ENCODE results near the gene CEACAM18.
"Not testable (repeated sequence)": the region's sequence is repeated elsewhere in the genome, so short reads cannot be mapped to it uniquely, and the experiment has no call there.

The CEACAM18 gene

GRCh38 chr19:51456541-51457290 is 21.6 kb upstream of the CEACAM18 start:
- TF ChIP-seq POLR2A (IDR thresholded peaks at IDR 0.05; ENCODE audit: low read depth, low read length): no peak
- DNase-seq (ENCODE audit: insufficient read length, low spot score) (no peak), FAIRE-seq (no peak)

GRCh38 chr19:51457351-51458013 is 20.9 kb upstream of the CEACAM18 start:
- FAIRE-seq (no peak), DNase-seq (ENCODE audit: insufficient read length, low spot score) (no peak)
- no peak for TF ChIP-seq POLR2A (IDR thresholded peaks at IDR 0.05; ENCODE audit: low read depth, low read length)

- TF ChIP-seq POLR2A (IDR thresholded peaks at IDR 0.05; ENCODE audit: low read depth, low read length): no peak
- FAIRE-seq (no peak), DNase-seq (ENCODE audit: insufficient read length, low spot score) (no peak)
Observed at GRCh38 chr19:51458051-51458645, 20.2 kb upstream of the CEACAM18 start, which contains the start of gene SIGLEC8. Gene SIGLEC8, minus strand, starts transcription at chr19:51458454. Its CDS starts 67 bp downstream, at chr19:51458387.

GRCh38 chr19:51458899-51459505 is 19.3 kb upstream of the CEACAM18 start:
- TF ChIP-seq POLR2A (IDR thresholded peaks at IDR 0.05; ENCODE audit: low read depth, low read length): no peak
- no peak for DNase-seq (ENCODE audit: insufficient read length, low spot score)
- no peak for FAIRE-seq

GRCh38 chr19:51460164-51460992 is 18.0 kb upstream of the CEACAM18 start:
- TF ChIP-seq POLR2A (IDR thresholded peaks at IDR 0.05; ENCODE audit: low read depth, low read length): no peak
- DNase-seq (ENCODE audit: insufficient read length, low spot score) (no peak), FAIRE-seq (no peak)

- no peak for FAIRE-seq
- TF ChIP-seq POLR2A (IDR thresholded peaks at IDR 0.05; ENCODE audit: low read depth, low read length): no peak
Observed at GRCh38 chr19:51461723-51462161, 16.6 kb upstream of the CEACAM18 start.

GRCh38 chr19:51462276-51462675 is 16.1 kb upstream of the CEACAM18 start:
- no peak for TF ChIP-seq POLR2A (IDR thresholded peaks at IDR 0.05; ENCODE audit: low read depth, low read length)
- no peak for FAIRE-seq
- DNase-seq (ENCODE audit: insufficient read length, low spot score): no peak

More at GRCh38 chr19:51461723-51462161, 16.6 kb upstream of the CEACAM18 start:
- no peak for DNase-seq (ENCODE audit: insufficient read length, low spot score)

GRCh38 chr19:51462681-51463080 is 15.7 kb upstream of the CEACAM18 start:
- TF ChIP-seq POLR2A (IDR thresholded peaks at IDR 0.05; ENCODE audit: low read depth, low read length): no peak
- FAIRE-seq (no peak), DNase-seq (ENCODE audit: insufficient read length, low spot score) (no peak)

GRCh38 chr19:51463976-51464581 is 14.3 kb upstream of the CEACAM18 start:
- not testable (repeated sequence) for DNase-seq (ENCODE audit: insufficient read length, low spot score); FAIRE-seq

- no peak for FAIRE-seq
Observed at GRCh38 chr19:51466723-51467122, 11.6 kb upstream of the CEACAM18 start.

GRCh38 chr19:51467864-51468544 is 10.3 kb upstream of the CEACAM18 start:
- FAIRE-seq: no peak
- DNase-seq (ENCODE audit: insufficient read length, low spot score): no peak
- TF ChIP-seq POLR2A (IDR thresholded peaks at IDR 0.05; ENCODE audit: low read depth, low read length): no peak

More at GRCh38 chr19:51466723-51467122, 11.6 kb upstream of the CEACAM18 start:
- DNase-seq (ENCODE audit: insufficient read length, low spot score): no peak
- no peak for TF ChIP-seq POLR2A (IDR thresholded peaks at IDR 0.05; ENCODE audit: low read depth, low read length)

GRCh38 chr19:51468545-51468920 is 9.8 kb upstream of the CEACAM18 start:
- FAIRE-seq (no peak), DNase-seq (ENCODE audit: insufficient read length, low spot score) (no peak)
- TF ChIP-seq POLR2A (IDR thresholded peaks at IDR 0.05; ENCODE audit: low read depth, low read length): no peak

Measured in H54 (cell line).